K562 (cell line): Measurements from ENCODE around the gene HAPLN3. TPM values are rescaled to one million over a fixed set of nuclear protein-coding genes. Genes with fewer than 3 reads are reported as not detected.

ENCODE experiments used
- BCOR ChIP-seq: fragments of 450-650 bp; IDR thresholded peaks from 2 replicates; pipeline ENCODE4 v1.6.1; 2016
- BHLHE40 ChIP-seq: IDR thresholded peaks from 2 replicates; pipeline ENCODE4 v1.6.1; 2011; ENCODE audit warnings: low read length, improper control_type of control experiment
- CBX2 ChIP-seq: fragments of 200-600 bp; sonication (generic); IDR thresholded peaks from one replicate; pipeline ENCODE4 v1.6.1; 2012; ENCODE audit warnings: mild to moderate bottlenecking, low read length, inconsistent platforms; ENCODE audit not compliant: insufficient read depth, poor library complexity, severe bottlenecking
- CCAR2 ChIP-seq: fragments of 200-400 bp; formaldehyde crosslinking; IDR thresholded peaks from 2 replicates; pipeline ENCODE4 v1.6.1; 2017; ENCODE audit warnings: mild to moderate bottlenecking, low read depth, low read length
- CREB3L1 ChIP-seq: fragments of 450-650 bp; IDR thresholded peaks from 2 replicates; pipeline ENCODE4 v1.6.1; 2014; ENCODE audit warnings: low read depth, mild to moderate bottlenecking, moderate library complexity, borderline replicate concordance
- E2F6 ChIP-seq, 2 experiments: IDR thresholded peaks; 2 replicates each; pipeline ENCODE4 v1.6.1; 2011; ENCODE audit warnings: borderline replicate concordance in 1 of 2, control low read depth in 1 of 2, low read depth in 1 of 2, low read length in 1 of 2, mild to moderate bottlenecking in 1 of 2, mixed read lengths in 1 of 2, moderate library complexity in 1 of 2; ENCODE audit not compliant: insufficient read depth in 1 of 2, insufficient read length in 1 of 2, poor library complexity in 1 of 2, severe bottlenecking in 1 of 2; ENCODE audit errors: extremely low read depth in 1 of 2
- EP300 ChIP-seq: IDR thresholded peaks from 2 replicates; pipeline ENCODE4 v1.6.1; 2012; ENCODE audit warnings: low read length, improper control_type of control experiment
- FOXJ2 ChIP-seq: fragments of 200-800 bp; sonication (Bioruptor generic); IDR thresholded peaks from 2 replicates; pipeline ENCODE4 v1.6.1; 2016; ENCODE audit warnings: missing genetic modification characterization, missing compliant biosample characterization
- GATAD2A ChIP-seq: fragments of 450-650 bp; IDR thresholded peaks from 2 replicates; pipeline ENCODE4 v1.6.1; 2017
- HSF4 ChIP-seq: fragments of 250-450 bp; sonication (Bioruptor Pico); IDR thresholded peaks from 2 replicates; pipeline ENCODE4 v2.1.2; 2022; ENCODE audit warnings: mild to moderate bottlenecking, moderate library complexity, borderline replicate concordance
- KDM4B ChIP-seq, 2 experiments: fragments of 450-650 bp in 1 of 2; sonication (generic) in 1 of 2; IDR thresholded peaks; 2 replicates each; pipeline ENCODE4 v1.6.1; 2016 to 2017; ENCODE audit warnings: borderline replicate concordance in 2 of 2, antibody characterized with exemption in 1 of 2, low read depth in 1 of 2, mild to moderate bottlenecking in 1 of 2
- L3MBTL2 ChIP-seq: fragments of 450-650 bp; IDR thresholded peaks from 2 replicates; pipeline ENCODE4 v1.6.1; 2016; ENCODE audit warnings: mild to moderate bottlenecking, moderate library complexity
- LCOR ChIP-seq: sonication (generic); formaldehyde crosslinking; IDR thresholded peaks from 2 replicates; pipeline ENCODE4 v1.8.0; 2022; ENCODE audit warnings: mild to moderate bottlenecking, missing genetic modification reagents
- NR2C1 ChIP-seq, 2 experiments: fragments of 450-650 bp; IDR thresholded peaks; 2 replicates each; pipeline ENCODE4 v1.6.1; 2017; ENCODE audit warnings: mild to moderate bottlenecking in 2 of 2, antibody characterized with exemption in 1 of 2, inconsistent platforms in 1 of 2, missing compliant biosample characterization in 1 of 2, missing genetic modification characterization in 1 of 2
- PHB ChIP-seq: fragments of 250-450 bp; sonication (Bioruptor Pico); IDR thresholded peaks from 2 replicates; pipeline ENCODE4 v1.5.0; 2021
- SP1 ChIP-seq: sonication (generic); formaldehyde crosslinking; IDR thresholded peaks from 2 replicates; pipeline ENCODE4 v1.8.1; 2022; ENCODE audit warnings: mild to moderate bottlenecking, missing genetic modification reagents
- SPI1 ChIP-seq: IDR thresholded peaks from 2 replicates; pipeline ENCODE4 v1.6.1; 2011; ENCODE audit warnings: low read depth, low read length, control low read depth, borderline replicate concordance
- STAG1 ChIP-seq: sonication (generic); formaldehyde crosslinking; IDR thresholded peaks from 2 replicates; pipeline ENCODE4 v1.5.0; 2020; ENCODE audit warnings: missing genetic modification reagents, borderline replicate concordance
- TCFL5 ChIP-seq: fragments of 250-450 bp; sonication (Bioruptor Pico); conservative IDR thresholded peaks from 2 replicates; pipeline ENCODE4 v1.6.1; 2021; ENCODE audit warnings: mild to moderate bottlenecking, moderate library complexity, matching md5 sums
- YBX1 ChIP-seq: fragments of 450-650 bp; IDR thresholded peaks from 2 replicates; pipeline ENCODE4 v1.7.1; 2016; ENCODE audit warnings: mild to moderate bottlenecking
- ZBTB7A ChIP-seq: IDR thresholded peaks from 2 replicates; pipeline ENCODE4 v1.6.1; 2011; ENCODE audit warnings: low read depth, mild to moderate bottlenecking, low read length, moderate library complexity, borderline replicate concordance; ENCODE audit not compliant: control insufficient read depth
- ZNF143 ChIP-seq: sonication (generic); formaldehyde crosslinking; IDR thresholded peaks from 2 replicates; pipeline ENCODE4 v1.9.0; 2022; ENCODE audit warnings: mild to moderate bottlenecking, missing genetic modification reagents
- ZNF408 ChIP-seq: fragments of 250-450 bp; sonication (Bioruptor Pico); IDR thresholded peaks from 2 replicates; pipeline ENCODE4 v1.4.0; 2020; ENCODE audit warnings: low read depth, mild to moderate bottlenecking, moderate library complexity
- ZNF668 ChIP-seq: fragments of 250-450 bp; sonication (Bioruptor Pico); IDR thresholded peaks from 2 replicates; pipeline ENCODE4 v1.8.0; 2022; ENCODE audit warnings: mild to moderate bottlenecking, inconsistent platforms
- polyA plus RNA-seq, 8 experiments: library from polyadenylated mRNA; depleted of rRNA in 4 of 8; stranded (reverse) in 5 of 8; unstranded in 3 of 8; fragments of >200 nt; fragmentation: Nextera tagmentation in 2 of 8; fragmentation: Illumina TruSeq in 1 of 8; extraction: Ambion mirVana in 2 of 8; extraction: Trizol in 1 of 8; gene quantifications; 2 replicates each; pipeline versions ENCODE4 v1.2.1 to v1.2.3, GENCODE V29; 2011 to 2014; ENCODE audit warnings: inconsistent platforms in 1 of 8, missing spikeins in 1 of 8
- total RNA-seq, 7 experiments: library from RNA; depleted of rRNA in 6 of 7; stranded (reverse); fragments of >200 nt in 6 of 7; fragmentation: Illumina TruSeq in 2 of 7; extraction: Trizol in 2 of 7; gene quantifications; 2 replicates each; pipeline versions ENCODE4 v1.2.1 to v1.2.3, GENCODE V29; 2011 to 2021; ENCODE audit warnings: low replicate concordance in 1 of 7
- TF ChIP-seq, protein P1 (sequence below): sonication (generic); formaldehyde crosslinking; IDR thresholded peaks from 2 replicates; pipeline ENCODE4 v1.8.0; 2023; ENCODE audit warnings: mild to moderate bottlenecking, missing genetic modification reagents

Gene HAPLN3
- total and polyA plus RNA-seq, 9 of the 15 experiments (the other 6 are each of a cell fraction or from before 2014, with no cell fraction given) = 0.04 to 2.4 (median 0.65) TPM

GRCh38 chr15:88913017-88913849 lies 17.9 kb upstream of the HAPLN3 start, which contains the start of gene MFGE8 (continued):
- TF ChIP-seq, protein P1, sequence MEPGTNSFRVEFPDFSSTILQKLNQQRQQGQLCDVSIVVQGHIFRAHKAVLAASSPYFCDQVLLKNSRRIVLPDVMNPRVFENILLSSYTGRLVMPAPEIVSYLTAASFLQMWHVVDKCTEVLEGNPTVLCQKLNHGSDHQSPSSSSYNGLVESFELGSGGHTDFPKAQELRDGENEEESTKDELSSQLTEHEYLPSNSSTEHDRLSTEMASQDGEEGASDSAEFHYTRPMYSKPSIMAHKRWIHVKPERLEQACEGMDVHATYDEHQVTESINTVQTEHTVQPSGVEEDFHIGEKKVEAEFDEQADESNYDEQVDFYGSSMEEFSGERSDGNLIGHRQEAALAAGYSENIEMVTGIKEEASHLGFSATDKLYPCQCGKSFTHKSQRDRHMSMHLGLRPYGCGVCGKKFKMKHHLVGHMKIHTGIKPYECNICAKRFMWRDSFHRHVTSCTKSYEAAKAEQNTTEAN (CRISPR knock-in tag) = no peak
- TF ChIP-seq STAG1 (no peak), SP1 (CRISPR knock-in tag) (peak; percentile 49), L3MBTL2 (peak; percentile 55; the same call in 1 of the 2 replicates), FOXJ2 (no peak), ZBTB7A (peak; percentile 83), ZNF668 (CRISPR knock-in tag) (no peak), BHLHE40 (peak; percentile 31; the same call in 1 of the 2 replicates), KDM4B (IDR thresholded peaks at IDR 0.05; ENCODE audit: borderline replicate concordance in 2 of 2, low read depth in 1 of 2) (no peak), CREB3L1 (no peak), TCFL5 (CRISPR knock-in tag) (no peak), YBX1 (no peak), CBX2 (no peak), GATAD2A (0 out of 2 replicates have a peak, but pooled peaks have one; percentile 36), LCOR (CRISPR knock-in tag) (peak; percentile 7; the same call in 1 of the 2 replicates), E2F6 (IDR thresholded peaks at IDR 0.05; ENCODE audit: borderline replicate concordance in 1 of 2, extremely low read depth in 1 of 2, insufficient read depth in 1 of 2, insufficient read length in 1 of 2, low read depth in 1 of 2, low read length in 1 of 2, poor library complexity in 1 of 2, severe bottlenecking in 1 of 2) (peak in 1 of 2 experiments; percentile 79), ZNF143 (peak; percentile 42; the same call in 1 of the 2 replicates), BCOR (0 out of 2 replicates have a peak, but pooled peaks have one; percentile 19), PHB (CRISPR knock-in tag) (no peak), SPI1 (no peak), NR2C1 (IDR thresholded peaks at IDR 0.05) (no peak), NR2C1 (tag; IDR thresholded peaks at IDR 0.05) (no peak), ZNF408 (CRISPR knock-in tag) (no peak), HSF4 (CRISPR knock-in tag) (no peak), EP300 (no peak), CCAR2 (no peak)
